ENCODE results near the gene SLC22A1. TPM values are rescaled to one million over a fixed set of nuclear protein-coding genes. Genes with fewer than 3 reads are reported as not detected.

SLC22A1 gene
- total and polyA plus RNA-seq, 2 donors (not counting 3 experiments of a cell fraction or from before 2014, with no cell fraction given), result 0.04 TPM; not detected in 1

DNA sequence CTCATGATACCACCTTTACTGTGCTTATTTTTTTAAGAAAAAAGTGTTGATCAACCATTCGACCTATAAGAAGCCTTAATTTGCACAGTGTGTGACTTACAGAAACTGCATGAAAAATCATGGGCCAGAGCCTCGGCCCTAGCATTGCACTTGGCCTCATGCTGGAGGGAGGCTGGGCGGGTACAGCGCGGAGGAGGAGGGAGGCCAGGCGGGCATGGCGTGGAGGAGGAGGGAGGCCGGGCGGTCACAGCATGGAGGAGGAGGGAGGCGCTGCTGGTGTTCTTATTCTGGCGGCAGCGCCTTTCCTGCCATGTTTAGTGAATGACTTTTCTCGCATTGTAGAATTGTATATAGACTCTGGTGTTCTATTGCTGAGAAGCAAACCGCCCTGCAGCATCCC lies 15.6 kb upstream of the SLC22A1 start:
- no TSS peak for BruUV-seq (replicated peaks)
- no peak overlapping the region for H3K9ac ChIP-seq (replicated peaks; ENCODE audit: extremely low read depth, insufficient read depth, low read length)
- no peaks in the 10 kb centered on the region for H3K79me2 ChIP-seq (ENCODE audit: control insufficient read depth, insufficient read depth, low read length)
- no peaks in the 10 kb centered on the region for H3K9me3 ChIP-seq (replicated peaks; ENCODE audit: control insufficient read depth, insufficient read depth, low read length)
- H3K4me1 ChIP-seq (ENCODE audit: control insufficient read depth, extremely low read depth, insufficient read depth, low read length), result no peaks in the 10 kb centered on the region
- intact Hi-C loops (cut with micrococcal nuclease), result loop anchor here (10.0 kb wide), 1 partner anchor 311 kb away; the partner anchor contains the start of gene MRPL18
- CTCF ChIA-PET, result interaction anchor here (7.0 kb wide), 1 partner anchor 243 kb away, joined by 53 read pairs; no protein-coding TSS in a partner anchor
- H4K20me1 ChIP-seq (replicated peaks; ENCODE audit: control insufficient read depth, extremely low read depth, insufficient read depth, low read length), result no peaks in the 10 kb centered on the region
- H3K27ac ChIP-seq (ENCODE audit: insufficient read depth, low read depth, low read length), result no peak overlapping the region
- dilution Hi-C loops (cut with MboI; ENCODE audit: extremely low pct_ligation_motif_present, low sequenced_read_pairs), result no loop called here
- TF ChIP-seq, protein P1, sequence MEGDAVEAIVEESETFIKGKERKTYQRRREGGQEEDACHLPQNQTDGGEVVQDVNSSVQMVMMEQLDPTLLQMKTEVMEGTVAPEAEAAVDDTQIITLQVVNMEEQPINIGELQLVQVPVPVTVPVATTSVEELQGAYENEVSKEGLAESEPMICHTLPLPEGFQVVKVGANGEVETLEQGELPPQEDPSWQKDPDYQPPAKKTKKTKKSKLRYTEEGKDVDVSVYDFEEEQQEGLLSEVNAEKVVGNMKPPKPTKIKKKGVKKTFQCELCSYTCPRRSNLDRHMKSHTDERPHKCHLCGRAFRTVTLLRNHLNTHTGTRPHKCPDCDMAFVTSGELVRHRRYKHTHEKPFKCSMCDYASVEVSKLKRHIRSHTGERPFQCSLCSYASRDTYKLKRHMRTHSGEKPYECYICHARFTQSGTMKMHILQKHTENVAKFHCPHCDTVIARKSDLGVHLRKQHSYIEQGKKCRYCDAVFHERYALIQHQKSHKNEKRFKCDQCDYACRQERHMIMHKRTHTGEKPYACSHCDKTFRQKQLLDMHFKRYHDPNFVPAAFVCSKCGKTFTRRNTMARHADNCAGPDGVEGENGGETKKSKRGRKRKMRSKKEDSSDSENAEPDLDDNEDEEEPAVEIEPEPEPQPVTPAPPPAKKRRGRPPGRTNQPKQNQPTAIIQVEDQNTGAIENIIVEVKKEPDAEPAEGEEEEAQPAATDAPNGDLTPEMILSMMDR (IDR thresholded peaks at IDR 0.05; ENCODE audit: extremely low read depth in 1 of 2, insufficient read depth in 1 of 2, low read depth in 1 of 2, low read length in 2 of 2), result no peak
- TF ChIP-seq, protein P2, sequence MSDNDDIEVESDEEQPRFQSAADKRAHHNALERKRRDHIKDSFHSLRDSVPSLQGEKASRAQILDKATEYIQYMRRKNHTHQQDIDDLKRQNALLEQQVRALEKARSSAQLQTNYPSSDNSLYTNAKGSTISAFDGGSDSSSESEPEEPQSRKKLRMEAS (IDR thresholded peaks at IDR 0.05; ENCODE audit: insufficient read depth, insufficient read length), result no peak
- no peak for TF ChIP-seq JUN (IDR thresholded peaks at IDR 0.05; ENCODE audit: borderline replicate concordance, insufficient read depth, insufficient read length, low read depth)
- TF ChIP-seq POLR2AphosphoS5 (IDR thresholded peaks at IDR 0.05; ENCODE audit: insufficient read depth, low read depth, low read length), result no peak
- no peak for TF ChIP-seq FOS (IDR thresholded peaks at IDR 0.05; ENCODE audit: borderline replicate concordance, insufficient read depth, low read length)
- no peak overlapping the region for H3K4me3 ChIP-seq (replicated peaks in 1 of 3; ENCODE audit: insufficient read depth in 1 of 3, low read depth in 1 of 3, low read length in 3 of 3)
- no peak for DNase-seq (ENCODE audit: low read depth, low spot score)
- no peaks in the 10 kb centered on the region for H3K9me1 ChIP-seq (replicated peaks; ENCODE audit: control insufficient read depth, extremely low read depth, insufficient read depth, low read length)
- FAIRE-seq, result no peak
- H2AFZ ChIP-seq (ENCODE audit: low read depth, low read length), result no peak overlapping the region
- POLR2A ChIA-PET, result no interaction called here
- peaks cover 0 to 5% of the 10 kb centered on the region in 2 experiments for H3K36me3 ChIP-seq (ENCODE audit: control insufficient read depth in 2 of 2, extremely low read depth in 1 of 2, insufficient read depth in 2 of 2, low read length in 2 of 2)
- H3K4me2 ChIP-seq (ENCODE audit: insufficient read depth, low read length), result no peak overlapping the region
- H3K27me3 ChIP-seq (ENCODE audit: control insufficient read depth in 2 of 2, insufficient read depth in 2 of 2, low read length in 2 of 2), result no peaks in the 10 kb centered on the region

All from endothelial cell of umbilical vein (primary cell).